PC-3 (cell line): ENCODE measurements around the gene DPY19L2.
"Not testable (repeated sequence)": the region's sequence is repeated elsewhere in the genome, so short reads cannot be mapped to it uniquely, and the experiment has no call there.

ENCODE experiments used
- EZH2 ChIP-seq: fragments of 300-600 bp; sonication (generic); IDR thresholded peaks from one replicate; pipeline ENCODE4 v1.6.1; 2017; ENCODE audit warnings: antibody characterized with exemption, mild to moderate bottlenecking, low read length; ENCODE audit not compliant: unreplicated experiment
- EZH2phosphoT487 ChIP-seq: fragments of 300-600 bp; sonication (generic); IDR thresholded peaks from 2 replicates; pipeline ENCODE4 v1.6.1; 2018; ENCODE audit warnings: mild to moderate bottlenecking, antibody characterized with exemption, low read length, borderline replicate concordance
- TF ChIP-seq, protein P1 (sequence below): fragments of 300-600 bp; sonication (generic); conservative IDR thresholded peaks from 2 replicates; pipeline ENCODE4 v1.5.1; 2017; ENCODE audit warnings: antibody characterized with exemption, low read depth, mild to moderate bottlenecking, low read length

DNA sequence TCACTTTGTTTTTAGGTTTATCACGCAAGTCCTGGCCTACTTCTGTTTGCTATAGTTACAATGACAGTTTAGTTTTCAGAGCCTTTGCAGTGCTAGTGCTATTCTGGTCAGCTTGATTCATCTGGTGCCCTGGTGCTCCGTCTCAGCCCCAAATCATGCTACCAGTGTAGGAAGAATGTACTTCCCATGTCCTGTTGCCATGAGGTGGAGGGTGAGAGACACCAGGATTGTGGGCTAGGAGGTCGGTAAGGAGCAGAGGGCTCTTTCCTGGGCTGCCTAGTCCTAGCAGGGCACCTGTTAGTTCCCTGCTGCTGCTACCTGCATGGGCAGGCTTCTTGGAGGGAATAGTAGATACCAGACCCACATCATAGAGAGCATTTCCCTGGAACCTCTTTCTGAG lies 63.3 kb downstream of the DPY19L2 start:
- TF ChIP-seq, protein P1, sequence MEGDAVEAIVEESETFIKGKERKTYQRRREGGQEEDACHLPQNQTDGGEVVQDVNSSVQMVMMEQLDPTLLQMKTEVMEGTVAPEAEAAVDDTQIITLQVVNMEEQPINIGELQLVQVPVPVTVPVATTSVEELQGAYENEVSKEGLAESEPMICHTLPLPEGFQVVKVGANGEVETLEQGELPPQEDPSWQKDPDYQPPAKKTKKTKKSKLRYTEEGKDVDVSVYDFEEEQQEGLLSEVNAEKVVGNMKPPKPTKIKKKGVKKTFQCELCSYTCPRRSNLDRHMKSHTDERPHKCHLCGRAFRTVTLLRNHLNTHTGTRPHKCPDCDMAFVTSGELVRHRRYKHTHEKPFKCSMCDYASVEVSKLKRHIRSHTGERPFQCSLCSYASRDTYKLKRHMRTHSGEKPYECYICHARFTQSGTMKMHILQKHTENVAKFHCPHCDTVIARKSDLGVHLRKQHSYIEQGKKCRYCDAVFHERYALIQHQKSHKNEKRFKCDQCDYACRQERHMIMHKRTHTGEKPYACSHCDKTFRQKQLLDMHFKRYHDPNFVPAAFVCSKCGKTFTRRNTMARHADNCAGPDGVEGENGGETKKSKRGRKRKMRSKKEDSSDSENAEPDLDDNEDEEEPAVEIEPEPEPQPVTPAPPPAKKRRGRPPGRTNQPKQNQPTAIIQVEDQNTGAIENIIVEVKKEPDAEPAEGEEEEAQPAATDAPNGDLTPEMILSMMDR: not testable (repeated sequence)
- TF ChIP-seq EZH2, EZH2phosphoT487: not testable (repeated sequence)
